Measurements from ENCODE around the gene TSPAN18. TPM values are rescaled to one million over a fixed set of nuclear protein-coding genes. Genes with fewer than 3 reads are reported as not detected.

TSPAN18 gene
- total RNA-seq, 2 experiments from 2014 or later, result 7.5 to 8.7 TPM

DNA sequence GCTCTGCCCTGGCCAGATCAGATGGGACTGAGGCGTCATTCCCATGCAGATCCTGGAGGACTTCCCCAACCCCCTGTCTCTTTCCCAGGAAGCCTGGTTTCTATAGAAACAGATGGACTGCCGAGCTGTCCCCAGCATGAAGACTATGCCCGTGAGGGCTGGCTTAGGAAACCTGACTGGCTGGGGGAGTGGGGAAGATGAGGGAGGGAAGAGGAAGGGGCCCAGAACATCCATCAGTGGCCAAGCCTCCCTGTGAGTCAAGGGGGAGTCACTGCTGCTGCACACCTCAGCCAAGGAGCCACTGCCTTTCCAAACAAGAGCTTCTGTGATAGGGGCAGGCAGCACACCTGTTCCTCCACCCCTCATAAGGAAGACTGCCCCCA lies 218.1 kb downstream of the TSPAN18 start:
- no peak overlapping the region for H3K4me3 Mint-ChIP-seq
- ChIA-PET POLR2A (interaction anchor here (3.3 kb wide), 1 partner anchor 135 kb away, joined by 9 read pairs; no protein-coding TSS in a partner anchor), CTCF (interaction anchor here (1.1 to 6.8 kb wide), 4 partner anchors 8 to 159 kb away, joined by 3 to 61 read pairs (median 6); no protein-coding TSS in a partner anchor)
- no peaks in the 10 kb centered on the region for H3K36me3 Mint-ChIP-seq (ENCODE audit: low read depth)
- H3K4me1 Mint-ChIP-seq (ENCODE audit: low read depth), result peaks cover 10% of the 10 kb centered on the region
- no peaks in the 10 kb centered on the region for H3K9me3 Mint-ChIP-seq (ENCODE audit: insufficient read depth)
- H3K27me3 Mint-ChIP-seq (ENCODE audit: low read depth), result peaks cover 14% of the 10 kb centered on the region
- no peak overlapping the region for H3K27ac Mint-ChIP-seq
- DNase-seq (no peak), ATAC-seq (no peak)

DNA sequence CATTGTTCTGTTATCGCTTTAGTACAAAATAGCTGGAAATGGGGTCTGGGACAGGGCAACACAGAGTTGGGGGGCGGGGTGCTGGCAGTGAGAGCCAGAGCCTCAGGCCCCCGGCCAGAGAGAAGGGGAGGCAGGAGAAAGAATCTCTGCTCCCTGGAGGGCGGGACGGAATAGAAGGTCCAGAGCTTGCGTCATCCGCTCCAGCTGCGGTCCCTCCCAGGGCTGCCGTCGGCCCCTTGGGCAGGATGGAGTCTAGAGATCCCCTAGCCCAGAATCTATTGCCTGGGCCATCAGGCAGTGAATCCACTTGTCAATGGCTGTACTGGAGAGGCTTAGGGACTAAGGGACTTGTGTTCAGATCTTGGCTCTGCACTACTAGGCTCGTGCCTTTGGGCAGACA lies 218.9 kb downstream of the TSPAN18 start:
- Mint-ChIP-seq H3K27ac (no peak overlapping the region), H3K4me3 (no peak overlapping the region), H3K27me3 (ENCODE audit: low read depth) (peaks cover 14% of the 10 kb centered on the region), H3K4me1 (ENCODE audit: low read depth) (peaks cover 10% of the 10 kb centered on the region), H3K36me3 (ENCODE audit: low read depth) (no peaks in the 10 kb centered on the region), H3K9me3 (ENCODE audit: insufficient read depth) (no peaks in the 10 kb centered on the region)
- POLR2A ChIA-PET, result interaction anchor here (3.3 kb wide), 1 partner anchor 134 kb away, joined by 9 read pairs; no protein-coding TSS in a partner anchor
- ATAC-seq, result no peak
- DNase-seq, result no peak
- CTCF ChIA-PET, result interaction anchor here (1.1 to 6.8 kb wide), 5 partner anchors 9 to 159 kb away, joined by 3 to 61 read pairs (median 4); no protein-coding TSS in a partner anchor

DNA sequence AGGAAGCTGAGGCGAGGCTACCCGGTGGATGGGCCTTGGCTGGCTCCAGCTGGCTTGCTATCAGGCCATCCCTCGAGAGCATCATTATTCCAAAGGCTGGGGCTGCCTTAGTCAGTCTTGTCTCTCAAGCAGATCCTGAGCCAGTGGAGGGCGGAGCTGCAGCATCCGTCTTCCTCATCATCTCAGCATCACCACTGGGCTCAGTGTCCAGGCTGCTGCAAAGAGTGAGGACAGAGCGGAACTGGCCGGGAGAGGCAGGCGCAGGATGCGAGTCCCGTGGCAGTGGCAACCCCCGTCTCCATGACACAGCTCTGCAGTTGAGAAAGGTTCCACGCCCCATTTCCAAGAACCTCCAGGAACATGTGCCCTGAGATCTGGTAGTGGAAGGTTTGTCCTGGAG lies 219.5 kb downstream of the TSPAN18 start:
- ChIA-PET POLR2A (interaction anchor here (0.8 to 3.3 kb wide), 2 partner anchors 133 to 157 kb away, joined by 3 to 9 read pairs; no protein-coding TSS in a partner anchor), CTCF (interaction anchor here (1.1 to 6.8 kb wide), 4 partner anchors 10 to 158 kb away, joined by 4 to 61 read pairs (median 8); no protein-coding TSS in a partner anchor)
- Mint-ChIP-seq H3K4me1 (ENCODE audit: low read depth) (peaks cover 12% of the 10 kb centered on the region), H3K9me3 (ENCODE audit: insufficient read depth) (no peaks in the 10 kb centered on the region), H3K27me3 (ENCODE audit: low read depth) (peaks cover 16% of the 10 kb centered on the region), H3K27ac (no peak overlapping the region), H3K4me3 (no peak overlapping the region), H3K36me3 (ENCODE audit: low read depth) (no peaks in the 10 kb centered on the region)
- DNase-seq (no peak), ATAC-seq (no peak)

DNA sequence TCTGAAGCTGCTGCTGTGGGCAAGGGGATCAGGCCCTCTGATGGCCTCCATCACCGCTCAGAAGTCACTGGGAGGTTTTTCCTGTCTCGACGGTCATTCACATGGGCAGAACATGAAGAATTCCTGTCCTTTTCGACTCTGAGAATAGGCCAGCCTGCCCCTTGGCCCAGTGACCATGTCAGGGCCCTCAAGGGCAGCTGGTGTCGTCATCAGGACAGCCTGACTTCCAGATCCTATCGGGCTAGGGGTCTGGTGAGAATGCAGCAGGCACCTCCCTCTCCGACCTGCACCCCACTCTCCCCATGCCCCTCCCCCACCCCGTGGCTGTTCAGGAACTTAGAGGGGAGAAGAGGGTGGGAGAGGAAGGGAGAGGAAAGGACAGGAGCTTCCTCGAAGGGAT lies 220.4 kb downstream of the TSPAN18 start:
- no peak overlapping the region for H3K27ac Mint-ChIP-seq
- ChIA-PET CTCF (interaction anchor here (1.1 to 6.8 kb wide), 4 partner anchors 11 to 163 kb away, joined by 4 to 61 read pairs (median 6); no protein-coding TSS in a partner anchor), POLR2A (interaction anchor here (3.3 kb wide), 1 partner anchor 133 kb away, joined by 9 read pairs; no protein-coding TSS in a partner anchor)
- DNase-seq, result no peak
- no peaks in the 10 kb centered on the region for H3K36me3 Mint-ChIP-seq (ENCODE audit: low read depth)
- peaks cover 16% of the 10 kb centered on the region for H3K4me1 Mint-ChIP-seq (ENCODE audit: low read depth)
- no peak overlapping the region for H3K4me3 Mint-ChIP-seq
- peaks cover 16% of the 10 kb centered on the region for H3K27me3 Mint-ChIP-seq (ENCODE audit: low read depth)
- ATAC-seq, result no peak
- no peaks in the 10 kb centered on the region for H3K9me3 Mint-ChIP-seq (ENCODE audit: insufficient read depth)

DNA sequence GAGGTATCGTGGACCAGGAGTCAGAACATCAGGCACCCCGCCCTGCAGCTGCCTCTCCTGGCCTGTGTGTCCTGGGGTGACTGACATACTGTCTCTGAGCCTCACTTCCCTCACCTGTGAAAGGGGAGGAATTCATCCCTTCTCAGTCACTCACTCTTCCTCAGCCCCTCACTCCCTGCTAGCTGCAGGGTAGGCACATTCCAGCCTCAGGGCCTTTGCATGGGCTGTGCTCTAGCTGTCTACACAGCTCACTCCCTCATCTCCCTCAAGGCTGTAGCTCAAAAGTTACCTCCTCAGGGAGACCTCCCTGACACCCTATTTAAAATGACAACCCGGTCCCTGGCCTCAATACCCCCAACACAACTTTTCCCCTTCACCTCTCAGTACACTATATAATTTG lies 221.4 kb downstream of the TSPAN18 start:
- CTCF ChIA-PET, result interaction anchor here (0.8 to 6.8 kb wide), 7 partner anchors 8 to 162 kb away, joined by 4 to 61 read pairs (median 4); no protein-coding TSS in a partner anchor
- no peak for ATAC-seq
- Mint-ChIP-seq H3K36me3 (ENCODE audit: low read depth) (no peaks in the 10 kb centered on the region), H3K4me3 (no peak overlapping the region), H3K4me1 (ENCODE audit: low read depth) (peaks cover 12% of the 10 kb centered on the region), H3K9me3 (ENCODE audit: insufficient read depth) (no peaks in the 10 kb centered on the region), H3K27me3 (ENCODE audit: low read depth) (peaks cover 18% of the 10 kb centered on the region), H3K27ac (no peak overlapping the region)
- no peak for DNase-seq
- POLR2A ChIA-PET, result interaction anchor here (3.3 kb wide), 1 partner anchor 131 kb away, joined by 9 read pairs; no protein-coding TSS in a partner anchor

DNA sequence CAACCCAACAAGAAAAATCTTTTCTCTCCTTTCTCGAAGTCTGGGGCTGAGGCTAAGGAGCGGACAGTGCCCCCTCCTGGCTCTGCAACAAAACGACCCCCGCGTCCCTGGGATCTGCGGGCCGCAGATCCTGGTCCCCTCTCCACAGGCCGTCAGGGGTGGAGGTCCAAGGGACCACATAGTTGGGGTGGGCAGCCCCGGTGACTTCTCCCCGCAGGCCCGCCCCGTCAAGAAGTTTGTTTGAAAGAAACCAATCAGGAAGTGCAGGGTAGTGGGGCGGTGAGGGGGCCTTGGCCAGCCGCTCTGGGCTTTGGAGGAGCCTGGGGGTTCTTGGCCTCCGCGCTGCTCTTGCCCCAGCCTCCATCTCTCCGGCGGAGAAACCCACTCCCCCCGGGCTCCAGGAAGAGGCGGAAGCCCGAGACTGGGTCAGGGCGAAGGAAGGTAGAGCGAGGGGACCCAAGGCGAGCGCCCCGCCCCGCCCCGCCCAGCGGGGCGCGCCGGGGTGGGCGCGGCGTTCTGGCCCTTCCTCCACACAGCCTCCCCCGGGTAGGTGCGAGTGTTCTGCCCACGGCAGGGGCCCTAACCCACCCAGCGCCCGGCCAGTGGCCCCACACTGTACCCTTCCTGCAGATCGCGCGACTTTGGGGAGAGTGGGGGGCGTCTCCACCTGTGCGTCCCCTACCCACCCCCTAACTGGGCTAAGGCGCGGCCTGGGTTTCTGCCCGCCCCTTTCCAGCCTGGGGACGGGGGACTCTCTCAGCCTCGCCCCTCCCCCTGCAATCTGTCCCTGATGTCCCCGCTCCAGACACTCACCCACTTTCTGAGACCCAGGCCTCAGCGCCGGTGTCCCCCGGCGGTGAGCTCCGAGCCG lies 222.6 kb downstream of the TSPAN18 start:
- H3K4me1 Mint-ChIP-seq (ENCODE audit: low read depth), result peaks cover 15% of the 10 kb centered on the region
- ChIA-PET POLR2A (no interaction called here), CTCF (interaction anchor here (1.4 to 6.8 kb wide), 3 partner anchors 13 to 155 kb away, joined by 6 to 61 read pairs (median 8); no protein-coding TSS in a partner anchor)
- DNase-seq, result peak; percentile 35
- H3K9me3 Mint-ChIP-seq (ENCODE audit: insufficient read depth), result no peaks in the 10 kb centered on the region
- no peak overlapping the region for H3K27ac Mint-ChIP-seq
- H3K36me3 Mint-ChIP-seq (ENCODE audit: low read depth), result no peaks in the 10 kb centered on the region
- peaks cover 18% of the 10 kb centered on the region for H3K27me3 Mint-ChIP-seq (ENCODE audit: low read depth)
- H3K4me3 Mint-ChIP-seq, result peak overlapping the region; percentile 46
- peak; percentile 13 for ATAC-seq

DNA sequence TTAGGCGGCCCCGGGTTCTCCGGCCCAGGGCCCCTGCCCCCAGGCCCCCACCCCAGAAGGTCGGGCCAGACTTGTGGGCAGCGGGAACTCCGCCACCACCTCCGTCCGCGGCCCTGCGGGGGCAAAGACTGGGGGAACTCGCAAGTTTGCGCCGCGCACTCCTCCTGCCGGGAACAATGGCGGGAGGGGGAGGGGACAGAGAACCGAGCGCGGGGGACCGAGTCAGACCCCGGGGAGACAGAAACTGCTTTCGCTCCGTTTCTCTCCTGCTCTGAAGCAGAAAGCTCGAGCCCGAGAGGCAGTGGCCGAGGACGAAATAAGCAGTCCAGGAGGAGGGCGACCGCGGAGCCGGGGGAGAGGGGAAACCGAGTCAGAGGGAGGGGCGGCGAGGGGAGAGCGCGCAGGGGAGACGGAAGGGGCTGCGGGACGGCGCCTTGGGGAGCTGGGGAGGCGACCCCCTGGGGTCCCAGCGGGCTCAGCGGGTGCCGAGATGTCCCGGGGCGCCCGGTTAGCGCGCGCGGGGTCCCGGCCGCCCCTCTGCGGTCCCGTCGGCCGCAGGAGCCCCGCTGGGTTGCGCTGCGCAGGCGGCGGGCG lies 223.4 kb downstream of the TSPAN18 start:
- no peaks in the 10 kb centered on the region for H3K9me3 Mint-ChIP-seq (ENCODE audit: insufficient read depth)
- H3K27ac Mint-ChIP-seq, result no peak overlapping the region
- ChIA-PET CTCF (interaction anchor here (0.6 to 1.4 kb wide), 5 partner anchors 9 to 155 kb away, joined by 3 to 8 read pairs (median 5); no protein-coding TSS in a partner anchor), POLR2A (interaction anchor here (1.1 kb wide), 1 partner anchor 130 kb away, joined by 3 read pairs; no protein-coding TSS in a partner anchor)
- no peak for ATAC-seq
- H3K4me3 Mint-ChIP-seq, result peak overlapping the region; percentile 50
- peaks cover 22% of the 10 kb centered on the region for H3K4me1 Mint-ChIP-seq (ENCODE audit: low read depth)
- H3K27me3 Mint-ChIP-seq (ENCODE audit: low read depth), result peaks cover 18% of the 10 kb centered on the region
- no peak for DNase-seq
- no peaks in the 10 kb centered on the region for H3K36me3 Mint-ChIP-seq (ENCODE audit: low read depth)

DNA sequence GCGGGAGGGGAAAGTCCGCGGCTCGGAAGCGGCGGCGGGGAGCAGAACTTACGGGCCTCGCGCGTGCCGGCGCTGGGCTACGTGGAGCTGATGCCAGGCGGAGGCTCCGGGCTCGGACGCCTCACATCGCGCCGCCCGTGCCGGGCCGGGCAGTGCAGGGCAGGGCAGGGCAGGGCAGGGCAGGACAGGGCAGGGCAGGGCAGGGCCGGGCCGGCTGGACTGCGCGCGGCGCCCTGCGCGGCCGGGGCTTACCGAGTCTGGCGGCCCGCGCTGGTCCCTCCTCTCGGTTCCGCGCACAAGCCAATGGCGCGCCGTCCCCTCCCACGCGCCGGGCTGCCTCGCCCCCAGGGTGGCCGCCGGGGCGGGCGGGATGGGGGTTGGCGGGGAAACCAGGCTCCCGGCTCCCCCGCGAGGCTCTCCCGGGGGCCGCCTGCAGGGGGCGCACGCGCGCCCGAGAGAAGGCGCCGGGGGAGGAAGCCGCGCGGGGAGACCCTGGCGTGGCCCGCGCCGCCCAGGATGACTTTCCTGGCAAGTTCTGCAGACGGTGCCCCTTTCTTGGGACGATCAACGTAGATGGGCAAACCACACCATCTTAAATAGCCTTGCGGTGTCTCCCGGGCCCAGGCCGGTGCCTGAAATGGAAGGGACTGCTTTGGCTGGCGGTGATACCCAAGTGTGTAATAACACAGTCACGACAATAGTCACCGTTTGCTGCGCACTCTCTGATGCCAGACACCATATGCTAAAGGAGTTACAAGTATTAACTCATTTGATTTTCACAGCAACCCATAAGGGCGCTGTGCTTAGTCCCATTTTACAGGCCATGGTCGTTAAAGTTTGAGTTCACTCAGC lies 224.1 kb downstream of the TSPAN18 start, which contains the start of gene TP53I11:
TP53I11 (minus strand) TSS at position 259 of the 852 bp plus-strand sequence. CDS start 12,548 bp downstream, outside the sequence.
- Mint-ChIP-seq H3K4me1 (ENCODE audit: low read depth) (peaks cover 27% of the 10 kb centered on the region), H3K36me3 (ENCODE audit: low read depth) (no peaks in the 10 kb centered on the region), H3K9me3 (ENCODE audit: insufficient read depth) (no peaks in the 10 kb centered on the region), H3K4me3 (peak within 1 kb of the TSS; percentile 50), H3K27ac (no peak within 1 kb of the TSS), H3K27me3 (ENCODE audit: low read depth) (peaks cover 18% of the 10 kb centered on the region)
- DNase-seq (peak; percentile 49), ATAC-seq (peak; percentile 75)
- POLR2A ChIA-PET, result interaction anchor here (1.1 kb wide), 1 partner anchor 129 kb away, joined by 3 read pairs; no protein-coding TSS in a partner anchor
- CTCF ChIA-PET, result interaction anchor here (0.6 to 1.4 kb wide), 5 partner anchors 8 to 154 kb away, joined by 3 to 8 read pairs (median 5); no protein-coding TSS in a partner anchor

DNA sequence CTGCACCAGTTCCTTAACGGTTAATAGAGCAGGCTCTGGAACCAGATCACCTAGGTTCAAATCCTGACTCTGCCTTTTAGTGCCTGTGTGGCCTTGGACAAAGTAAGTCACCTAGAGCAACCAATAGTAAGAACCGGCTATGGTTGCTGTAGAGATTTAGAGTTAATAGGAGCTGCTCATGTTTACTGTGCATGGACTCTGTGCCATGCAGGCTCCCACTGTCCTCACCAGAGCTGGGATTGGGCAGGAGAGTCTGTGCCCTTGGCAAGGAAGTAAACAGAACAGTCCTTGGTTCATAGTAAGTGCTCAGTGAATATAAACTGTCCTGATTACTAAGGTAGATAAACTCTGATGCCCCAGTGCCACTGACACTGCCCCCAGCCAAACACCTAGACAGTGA lies 225.3 kb downstream of the TSPAN18 start:
- CTCF ChIA-PET, result interaction anchor here (0.8 to 1.6 kb wide), 3 partner anchors 11 to 151 kb away, joined by 3 to 13 read pairs (median 4); no protein-coding TSS in a partner anchor
- no peaks in the 10 kb centered on the region for H3K36me3 Mint-ChIP-seq (ENCODE audit: low read depth)
- no peak overlapping the region for H3K27ac Mint-ChIP-seq
- ATAC-seq (no peak), DNase-seq (no peak)
- H3K9me3 Mint-ChIP-seq (ENCODE audit: insufficient read depth), result no peaks in the 10 kb centered on the region
- POLR2A ChIA-PET, result no interaction called here
- H3K27me3 Mint-ChIP-seq (ENCODE audit: low read depth), result peaks cover 18% of the 10 kb centered on the region
- H3K4me1 Mint-ChIP-seq (ENCODE audit: low read depth), result peaks cover 27% of the 10 kb centered on the region
- H3K4me3 Mint-ChIP-seq, result no peak overlapping the region

DNA sequence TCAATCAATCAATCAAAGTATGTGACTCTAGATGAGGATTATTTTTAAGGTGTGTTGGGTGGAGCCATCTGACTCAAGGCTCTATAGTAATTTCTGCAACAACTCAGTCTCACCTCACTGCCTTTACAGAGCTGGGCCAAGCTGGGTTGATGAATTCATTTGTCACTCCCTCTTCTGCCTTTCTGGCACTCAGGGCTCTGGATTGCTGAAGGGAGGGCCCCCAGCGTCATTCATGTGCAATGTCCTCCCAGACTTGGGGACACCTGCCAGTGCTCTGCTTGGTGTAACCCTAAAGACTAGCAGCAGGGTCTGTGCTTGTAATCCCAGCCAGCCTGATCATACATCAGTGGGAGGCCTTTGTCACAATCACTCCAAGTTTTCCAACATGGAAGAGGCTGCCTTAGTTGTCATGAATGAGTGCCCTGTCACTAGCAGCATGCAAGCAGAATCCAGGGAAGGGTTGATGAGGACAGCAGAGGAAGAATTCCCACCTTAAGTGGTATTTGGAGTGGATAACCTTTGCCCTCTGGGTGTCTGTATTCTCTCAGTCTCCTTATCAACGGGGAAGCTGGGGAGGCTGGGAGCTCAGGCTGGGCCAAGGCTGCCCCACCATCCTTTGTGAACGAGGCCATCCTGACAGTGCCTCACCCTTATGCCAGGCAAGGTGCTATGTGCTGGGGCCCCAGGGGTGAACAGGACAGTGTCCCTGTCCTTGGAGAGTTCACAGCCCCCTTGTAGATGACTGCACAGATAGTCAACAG lies 225.9 kb downstream of the TSPAN18 start:
- no peak overlapping the region for H3K27ac Mint-ChIP-seq
- POLR2A ChIA-PET, result no interaction called here

More for the DNA sequence above, 225.9 kb downstream of the TSPAN18 start:
- H3K27me3 Mint-ChIP-seq (ENCODE audit: low read depth), result peaks cover 18% of the 10 kb centered on the region
- no peaks in the 10 kb centered on the region for H3K9me3 Mint-ChIP-seq (ENCODE audit: insufficient read depth)
- ATAC-seq (no peak), DNase-seq (no peak)
- H3K4me3 Mint-ChIP-seq, result no peak overlapping the region
- H3K36me3 Mint-ChIP-seq (ENCODE audit: low read depth), result no peaks in the 10 kb centered on the region
- CTCF ChIA-PET, result interaction anchor here (0.8 to 1.9 kb wide), 4 partner anchors 12 to 150 kb away, joined by 3 to 13 read pairs (median 5); no protein-coding TSS in a partner anchor
- H3K4me1 Mint-ChIP-seq (ENCODE audit: low read depth), result peaks cover 27% of the 10 kb centered on the region

Data from activated CD8-positive, alpha-beta T cell treated with anti-CD3 and anti-CD28 coated beads, Interleukin-2, amount 10 ng/mL, durations not matched to agents 7 days and 5 days (primary cell).